ENCODE results near the gene PPP1R9A.

The PPP1R9A gene

DNA sequence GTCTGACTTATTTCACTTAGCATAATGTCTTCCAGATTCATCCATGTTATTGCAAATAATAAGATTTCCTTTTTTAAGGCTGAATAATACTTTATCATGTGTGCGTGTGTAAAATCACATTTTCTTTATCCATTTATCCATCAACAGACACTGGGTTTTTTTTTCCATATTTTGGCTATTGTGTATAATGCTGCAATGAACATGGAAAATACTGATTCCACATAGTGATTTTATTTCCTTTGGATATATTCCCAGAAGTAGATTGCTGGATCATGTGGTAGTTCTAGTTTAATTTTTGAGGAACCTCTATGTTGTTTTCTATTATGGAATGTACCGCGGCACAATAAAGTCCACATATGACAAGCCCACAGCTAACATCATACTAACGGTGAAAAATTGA lies 236.9 kb downstream of the PPP1R9A start:
- Histone ChIP-seq H3K4me1 (ENCODE audit: control insufficient read depth, insufficient read depth, low read length) (no peaks in the 10 kb centered on the region), H3K36me3 (ENCODE audit: control insufficient read depth, insufficient read depth, low read length) (no peaks in the 10 kb centered on the region), H3K4me3 (ENCODE audit: low read length) (no peak overlapping the region), H3K27me3 (ENCODE audit: control insufficient read depth, insufficient read depth, low read length) (no peaks in the 10 kb centered on the region), H3K9ac (ENCODE audit: low read length) (no peak overlapping the region), H3K9me3 (ENCODE audit: control insufficient read depth, low read length) (no peaks in the 10 kb centered on the region)

DNA sequence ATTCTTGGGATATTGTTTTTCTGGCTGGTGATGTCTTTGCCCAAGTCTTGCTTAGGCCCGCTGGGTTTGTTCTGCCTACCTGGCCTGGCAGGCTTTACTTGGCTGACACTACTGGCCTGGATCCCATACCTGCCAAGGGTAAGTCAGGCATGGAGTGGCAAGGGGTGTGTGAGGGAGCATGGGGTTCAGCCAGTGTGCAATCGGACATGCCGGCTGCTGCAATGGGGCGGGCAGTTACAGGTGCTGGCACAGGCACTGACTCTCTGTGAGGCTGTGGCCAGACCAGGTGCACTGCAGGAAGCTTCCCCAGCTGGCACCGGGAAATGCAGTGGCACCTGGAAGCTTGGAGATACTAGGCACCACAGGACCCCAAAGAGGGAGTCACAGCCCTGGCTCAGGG lies 248.6 kb downstream of the PPP1R9A start:
- H3K4me3 ChIP-seq (ENCODE audit: low read length), result no peak overlapping the region
- no peaks in the 10 kb centered on the region for H3K9me3 ChIP-seq (ENCODE audit: control insufficient read depth, low read length)
- no peaks in the 10 kb centered on the region for H3K36me3 ChIP-seq (ENCODE audit: control insufficient read depth, insufficient read depth, low read length)
- no peak overlapping the region for H3K9ac ChIP-seq (ENCODE audit: low read length)
- H3K4me1 ChIP-seq (ENCODE audit: control insufficient read depth, insufficient read depth, low read length), result peaks cover 4% of the 10 kb centered on the region
- H3K27me3 ChIP-seq (ENCODE audit: control insufficient read depth, insufficient read depth, low read length), result no peaks in the 10 kb centered on the region

DNA sequence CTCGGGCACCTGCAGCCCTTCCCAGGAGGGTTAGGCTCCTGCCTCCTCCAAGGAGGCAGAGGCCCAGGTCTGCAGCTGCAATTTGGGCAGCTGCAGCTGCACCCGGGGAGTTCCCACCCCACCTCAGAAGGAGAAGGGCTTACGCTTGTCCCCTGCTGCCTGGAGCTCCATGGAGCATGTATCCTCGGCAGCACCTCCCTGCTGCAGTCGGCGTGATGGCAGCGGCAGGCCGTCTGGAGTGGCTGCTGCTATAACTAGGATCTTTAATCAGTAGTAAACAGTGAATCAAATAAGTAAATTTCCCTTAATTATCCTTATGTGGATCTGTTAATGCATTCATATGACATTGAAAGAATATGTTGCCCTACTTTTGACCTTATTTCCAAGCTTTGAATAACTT lies 250.0 kb downstream of the PPP1R9A start:
- H3K9me3 ChIP-seq (ENCODE audit: control insufficient read depth, low read length), result no peaks in the 10 kb centered on the region
- peaks cover 2% of the 10 kb centered on the region for H3K4me1 ChIP-seq (ENCODE audit: control insufficient read depth, insufficient read depth, low read length)
- no peak overlapping the region for H3K4me3 ChIP-seq (ENCODE audit: low read length)
- H3K9ac ChIP-seq (ENCODE audit: low read length), result no peak overlapping the region
- no peaks in the 10 kb centered on the region for H3K36me3 ChIP-seq (ENCODE audit: control insufficient read depth, insufficient read depth, low read length)
- H3K27me3 ChIP-seq (ENCODE audit: control insufficient read depth, insufficient read depth, low read length), result no peaks in the 10 kb centered on the region

DNA sequence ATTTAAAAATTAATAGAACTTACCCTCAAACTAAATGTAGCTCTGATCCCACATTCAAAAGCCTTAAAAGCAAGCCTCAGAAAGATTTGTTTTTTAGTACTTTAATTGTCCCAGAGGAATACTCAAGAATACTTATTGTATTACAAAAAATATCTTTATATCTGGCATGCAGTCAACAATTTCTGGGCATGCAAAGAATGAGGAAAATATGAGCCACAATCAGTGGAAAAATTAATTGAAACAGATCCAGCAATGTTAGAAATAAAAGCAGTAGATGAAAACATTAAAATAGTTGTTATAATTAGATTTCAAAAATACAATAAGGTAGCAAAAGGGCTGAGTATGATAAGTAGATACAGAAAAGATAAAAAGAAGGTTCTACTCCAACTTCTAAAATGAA lies 262.3 kb downstream of the PPP1R9A start:
- Histone ChIP-seq H3K4me1 (ENCODE audit: control insufficient read depth, insufficient read depth, low read length) (no peaks in the 10 kb centered on the region), H3K9ac (ENCODE audit: low read length) (no peak overlapping the region), H3K9me3 (ENCODE audit: control insufficient read depth, low read length) (no peaks in the 10 kb centered on the region), H3K27me3 (ENCODE audit: control insufficient read depth, insufficient read depth, low read length) (no peaks in the 10 kb centered on the region), H3K36me3 (ENCODE audit: control insufficient read depth, insufficient read depth, low read length) (no peaks in the 10 kb centered on the region), H3K4me3 (ENCODE audit: low read length) (no peak overlapping the region)

DNA sequence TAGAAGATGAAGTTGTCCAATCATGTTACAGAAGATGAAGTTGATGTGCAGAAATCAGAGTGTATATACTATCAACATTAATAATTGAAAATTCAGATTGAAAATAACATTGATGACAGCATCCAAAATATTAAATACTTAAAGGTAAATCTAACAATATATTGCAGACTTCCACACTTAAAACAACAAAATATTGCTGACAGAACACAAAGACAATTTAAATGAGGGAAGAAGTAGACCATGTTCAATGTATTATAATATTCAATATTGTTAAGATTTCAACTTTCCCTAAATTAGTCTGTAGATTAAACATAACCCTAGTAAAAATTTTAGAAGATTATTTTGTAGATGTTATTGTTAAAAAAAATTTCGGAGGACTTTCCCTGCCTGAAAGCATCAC lies 265.0 kb downstream of the PPP1R9A start:
- no peaks in the 10 kb centered on the region for H3K36me3 ChIP-seq (ENCODE audit: control insufficient read depth, insufficient read depth, low read length)

DNA sequence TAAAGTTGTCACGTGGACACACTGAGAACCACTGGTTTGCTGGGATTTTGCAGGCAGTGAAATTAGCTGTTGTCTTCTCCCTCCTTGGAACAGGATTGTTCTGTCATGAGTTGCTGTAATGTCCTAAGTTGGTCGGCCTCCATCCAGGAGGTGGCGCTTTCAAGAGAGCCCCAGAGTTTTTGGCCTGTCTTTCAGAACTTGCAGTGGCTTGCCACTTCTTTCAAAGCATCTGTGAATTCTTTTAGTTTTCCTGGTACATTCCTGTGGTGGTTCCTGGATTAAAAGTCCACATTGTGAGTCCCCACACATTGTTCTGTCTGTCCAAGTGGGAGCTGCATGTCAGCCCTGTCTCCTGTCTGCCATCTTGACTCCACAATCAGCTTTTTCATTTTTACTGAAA lies 283.1 kb downstream of the PPP1R9A start:
- Histone ChIP-seq H3K36me3 (ENCODE audit: control insufficient read depth, insufficient read depth, low read length) (no peaks in the 10 kb centered on the region), H3K4me1 (ENCODE audit: control insufficient read depth, insufficient read depth, low read length) (no peaks in the 10 kb centered on the region), H3K9me3 (ENCODE audit: control insufficient read depth, low read length) (no peaks in the 10 kb centered on the region)

More for the DNA sequence above, 265.0 kb downstream of the PPP1R9A start:
- Histone ChIP-seq H3K4me1 (ENCODE audit: control insufficient read depth, insufficient read depth, low read length) (no peaks in the 10 kb centered on the region), H3K9ac (ENCODE audit: low read length) (no peak overlapping the region), H3K9me3 (ENCODE audit: control insufficient read depth, low read length) (no peaks in the 10 kb centered on the region), H3K4me3 (ENCODE audit: low read length) (no peak overlapping the region), H3K27me3 (ENCODE audit: control insufficient read depth, insufficient read depth, low read length) (no peaks in the 10 kb centered on the region)

DNA sequence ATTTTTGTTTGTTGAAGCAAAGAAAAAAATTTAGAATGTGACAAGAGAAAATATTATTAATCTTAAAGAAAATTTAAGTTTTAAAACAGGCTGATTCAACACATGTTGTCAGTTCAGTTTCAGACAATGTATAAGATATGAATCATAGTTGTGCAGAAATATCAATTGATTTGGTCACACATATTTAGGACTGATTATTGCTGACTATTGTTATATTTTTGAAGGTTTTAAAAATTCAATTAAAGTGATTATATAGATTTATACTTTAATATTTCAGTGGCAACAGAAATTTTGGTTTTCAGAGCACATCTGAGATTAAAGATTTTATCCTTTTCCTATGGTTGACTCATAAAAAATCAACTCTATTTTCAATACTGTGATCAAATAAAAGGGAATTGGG lies 284.4 kb downstream of the PPP1R9A start:
- no peaks in the 10 kb centered on the region for H3K36me3 ChIP-seq (ENCODE audit: control insufficient read depth, insufficient read depth, low read length)
- no peak overlapping the region for H3K4me3 ChIP-seq (ENCODE audit: low read length)
- no peaks in the 10 kb centered on the region for H3K27me3 ChIP-seq (ENCODE audit: control insufficient read depth, insufficient read depth, low read length)
- H3K4me1 ChIP-seq (ENCODE audit: control insufficient read depth, insufficient read depth, low read length), result no peaks in the 10 kb centered on the region
- no peaks in the 10 kb centered on the region for H3K9me3 ChIP-seq (ENCODE audit: control insufficient read depth, low read length)
- H3K9ac ChIP-seq (ENCODE audit: low read length), result no peak overlapping the region

More for the DNA sequence above, 283.1 kb downstream of the PPP1R9A start:
- no peak overlapping the region for H3K4me3 ChIP-seq (ENCODE audit: low read length)
- H3K27me3 ChIP-seq (ENCODE audit: control insufficient read depth, insufficient read depth, low read length), result no peaks in the 10 kb centered on the region
- no peak overlapping the region for H3K9ac ChIP-seq (ENCODE audit: low read length)

DNA sequence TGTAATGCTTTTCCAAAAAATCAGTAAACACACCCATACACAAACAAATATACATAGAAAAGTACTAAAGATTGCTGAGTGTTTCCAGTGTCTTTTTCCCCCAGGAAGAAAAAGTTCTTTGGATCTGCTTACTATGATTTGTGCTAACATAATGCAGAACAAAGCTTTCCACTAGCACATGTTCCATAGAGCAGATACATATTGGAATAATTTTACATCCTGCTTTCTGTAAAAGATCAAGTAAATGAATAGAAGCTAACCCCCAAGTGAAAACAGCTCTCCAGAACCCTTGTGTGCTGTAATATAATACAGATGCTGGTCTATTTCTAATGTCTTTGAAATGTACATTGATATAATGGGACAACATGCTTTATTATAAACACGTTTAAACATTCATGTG lies 291.5 kb downstream of the PPP1R9A start:
- H3K9me3 ChIP-seq (ENCODE audit: control insufficient read depth, low read length), result no peaks in the 10 kb centered on the region
- H3K9ac ChIP-seq (ENCODE audit: low read length), result no peak overlapping the region
- no peaks in the 10 kb centered on the region for H3K36me3 ChIP-seq (ENCODE audit: control insufficient read depth, insufficient read depth, low read length)
- no peaks in the 10 kb centered on the region for H3K27me3 ChIP-seq (ENCODE audit: control insufficient read depth, insufficient read depth, low read length)
- no peak overlapping the region for H3K4me3 ChIP-seq (ENCODE audit: low read length)
- H3K4me1 ChIP-seq (ENCODE audit: control insufficient read depth, insufficient read depth, low read length), result no peaks in the 10 kb centered on the region

DNA sequence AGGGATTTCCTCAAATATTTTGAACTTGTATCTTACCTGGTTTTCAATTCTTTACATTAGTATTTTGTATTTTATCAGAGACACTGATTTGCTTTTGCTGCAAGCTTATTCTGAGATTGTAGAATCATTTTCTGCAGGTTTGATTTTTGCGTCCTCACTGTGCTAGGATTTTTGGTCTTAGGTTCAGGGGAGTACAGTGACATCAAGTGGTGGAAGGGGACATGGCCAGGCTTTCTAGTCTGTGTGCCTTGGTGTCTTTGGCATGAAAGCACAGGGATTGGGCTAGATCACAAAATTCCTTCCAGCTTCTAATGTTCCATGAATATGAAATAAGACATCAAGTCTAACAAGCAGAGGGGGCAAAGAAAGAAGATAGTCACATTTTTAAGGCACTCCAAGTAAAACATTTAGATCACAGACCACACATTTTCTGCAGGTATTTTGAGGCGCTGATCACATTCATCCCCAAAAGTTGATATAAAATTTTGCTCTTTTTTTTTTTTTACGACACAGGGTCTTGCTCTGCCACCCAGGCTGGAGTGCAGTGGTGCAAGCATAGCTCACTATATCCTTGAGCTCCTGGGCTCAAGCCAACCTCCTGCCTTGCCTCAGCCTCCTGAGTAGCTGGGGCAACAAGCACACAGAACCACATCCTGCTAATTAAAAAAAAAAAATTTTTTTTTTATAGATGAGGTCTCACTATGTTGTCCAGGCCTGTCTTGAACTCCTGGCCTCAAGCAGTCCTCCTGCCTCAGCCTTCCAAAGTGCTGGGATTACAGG lies 292.6 kb downstream of the PPP1R9A start:
- Histone ChIP-seq H3K9me3 (ENCODE audit: control insufficient read depth, low read length) (no peaks in the 10 kb centered on the region), H3K36me3 (ENCODE audit: control insufficient read depth, insufficient read depth, low read length) (no peaks in the 10 kb centered on the region), H3K9ac (ENCODE audit: low read length) (no peak overlapping the region), H3K27me3 (ENCODE audit: control insufficient read depth, insufficient read depth, low read length) (no peaks in the 10 kb centered on the region), H3K4me3 (ENCODE audit: low read length) (no peak overlapping the region), H3K4me1 (ENCODE audit: control insufficient read depth, insufficient read depth, low read length) (no peaks in the 10 kb centered on the region)

DNA sequence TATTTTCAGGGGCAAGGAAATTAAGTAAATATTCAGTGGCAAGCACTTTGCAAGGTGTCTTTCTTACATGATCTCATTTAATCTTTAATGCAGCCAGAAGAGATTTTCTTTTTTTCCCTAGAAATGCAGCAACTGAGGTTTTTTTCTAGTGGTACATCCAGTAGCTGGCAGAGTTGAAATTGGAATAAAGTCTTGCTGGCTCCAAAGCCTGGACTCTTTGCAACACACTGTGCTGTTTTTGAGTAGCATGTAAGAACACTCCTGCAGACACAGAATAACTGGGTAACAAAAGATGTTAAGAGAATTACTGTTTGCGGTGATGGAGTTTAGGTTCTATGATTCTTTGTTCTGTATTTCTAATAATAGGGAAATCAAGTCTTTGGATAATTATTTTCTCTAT lies 293.3 kb downstream of the PPP1R9A start:
- H3K27me3 ChIP-seq (ENCODE audit: control insufficient read depth, insufficient read depth, low read length), result no peaks in the 10 kb centered on the region
- no peaks in the 10 kb centered on the region for H3K9me3 ChIP-seq (ENCODE audit: control insufficient read depth, low read length)
- no peaks in the 10 kb centered on the region for H3K4me1 ChIP-seq (ENCODE audit: control insufficient read depth, insufficient read depth, low read length)
- no peak overlapping the region for H3K4me3 ChIP-seq (ENCODE audit: low read length)
- H3K36me3 ChIP-seq (ENCODE audit: control insufficient read depth, insufficient read depth, low read length), result no peaks in the 10 kb centered on the region
- H3K9ac ChIP-seq (ENCODE audit: low read length), result no peak overlapping the region

DNA sequence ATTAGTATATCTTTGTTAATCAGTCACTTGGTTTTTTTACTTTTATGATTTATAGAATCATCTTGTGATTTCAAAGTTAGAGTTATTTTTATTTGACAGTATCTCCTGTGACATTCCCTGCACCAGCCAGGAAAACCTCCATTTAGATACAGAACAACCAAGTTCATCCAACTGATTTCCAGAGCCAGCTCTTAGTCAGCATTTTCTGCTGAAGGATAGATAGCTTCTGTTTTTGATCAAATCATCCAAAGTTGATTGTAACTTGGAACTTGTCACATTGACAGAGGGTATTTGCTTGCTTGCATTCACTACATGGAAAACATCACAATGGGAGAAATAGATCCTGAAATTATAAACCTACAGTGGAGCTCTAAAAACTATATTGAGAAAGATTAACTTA lies 294.3 kb downstream of the PPP1R9A start:
- Histone ChIP-seq H3K36me3 (ENCODE audit: control insufficient read depth, insufficient read depth, low read length) (no peaks in the 10 kb centered on the region), H3K9me3 (ENCODE audit: control insufficient read depth, low read length) (no peaks in the 10 kb centered on the region), H3K4me3 (ENCODE audit: low read length) (no peak overlapping the region), H3K27me3 (ENCODE audit: control insufficient read depth, insufficient read depth, low read length) (no peaks in the 10 kb centered on the region), H3K9ac (ENCODE audit: low read length) (no peak overlapping the region), H3K4me1 (ENCODE audit: control insufficient read depth, insufficient read depth, low read length) (no peaks in the 10 kb centered on the region)

DNA sequence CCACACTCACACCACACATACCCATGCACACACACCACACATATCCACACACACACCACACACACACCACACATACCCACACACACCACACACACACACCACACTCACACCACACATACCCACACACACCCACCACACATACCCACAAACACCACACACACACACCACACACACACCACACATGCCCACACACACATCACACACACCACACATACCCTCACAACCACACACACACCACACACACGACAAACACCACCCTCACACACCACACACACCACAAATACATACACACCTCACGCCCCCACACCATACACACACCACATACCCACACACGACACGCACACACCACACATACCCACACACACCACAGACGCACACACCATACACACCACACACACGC lies 297.2 kb downstream of the PPP1R9A start:
- Histone ChIP-seq H3K4me1 (ENCODE audit: control insufficient read depth, insufficient read depth, low read length) (no peaks in the 10 kb centered on the region), H3K36me3 (ENCODE audit: control insufficient read depth, insufficient read depth, low read length) (no peaks in the 10 kb centered on the region), H3K27me3 (ENCODE audit: control insufficient read depth, insufficient read depth, low read length) (no peaks in the 10 kb centered on the region), H3K9ac (ENCODE audit: low read length) (no peak overlapping the region), H3K4me3 (ENCODE audit: low read length) (no peak overlapping the region), H3K9me3 (ENCODE audit: control insufficient read depth, low read length) (no peaks in the 10 kb centered on the region)
